GM12865 (cell line): ENCODE data around the gene STN1.

Experiments
- DNase-seq: peaks from one replicate; pipeline ENCODE4 v3.0.0; 2010; ENCODE audit warnings: low read depth
- H3K4me3 ChIP-seq: 2 replicates; pipeline ENCODE4 v1.5.1; 2011; ENCODE audit warnings: mild to moderate bottlenecking, low read depth, low read length, control low read depth
- CTCF ChIP-seq: IDR thresholded peaks from 2 replicates; pipeline ENCODE4 v1.5.1; 2011; ENCODE audit warnings: low read length, control low read depth, low read depth, inconsistent platforms; ENCODE audit not compliant: insufficient read depth; ENCODE audit errors: missing control alignments

Gene STN1

GRCh38 chr10:103921750-103922195, 3.8 kb upstream of the STN1 start:
- no peak overlapping the region for H3K4me3 ChIP-seq
- DNase-seq, result peak; percentile 54
- TF ChIP-seq CTCF, result no peak

- no peak for TF ChIP-seq CTCF
- no peak overlapping the region for H3K4me3 ChIP-seq
- DNase-seq, result no peak
These were observed 3.3 kb upstream of the STN1 start for GRCh38 chr10:103921248-103921647.

GRCh38 chr10:103919648-103920025, 1.7 kb upstream of the STN1 start:
- no peak for DNase-seq
- no peak for TF ChIP-seq CTCF
- no peak overlapping the region for H3K4me3 ChIP-seq

- TF ChIP-seq CTCF, result no peak
- H3K4me3 ChIP-seq, result peak overlapping the region; percentile 93
- no peak for DNase-seq
These were observed 507 bp downstream of the STN1 start for GRCh38 chr10:103917302-103918052.

- DNase-seq, result no peak
- no peak for TF ChIP-seq CTCF
- peak overlapping the region; percentile 93 for H3K4me3 ChIP-seq
These were observed 1.1 kb downstream of the STN1 start for GRCh38 chr10:103916876-103917275.

- H3K4me3 ChIP-seq, result peak overlapping the region; percentile 93
- no peak for TF ChIP-seq CTCF
- DNase-seq, result no peak
These were observed 1.7 kb downstream of the STN1 start for GRCh38 chr10:103916254-103916653.

- DNase-seq, result peak; percentile 77
- H3K4me3 ChIP-seq, result peak overlapping the region; percentile 93
- no peak for TF ChIP-seq CTCF
These were observed 2.2 kb downstream of the STN1 start for GRCh38 chr10:103915796-103916195.
